HepG2 (cell line): ENCODE data around the gene RERE.

ENCODE experiments used
- MLX ChIP-seq: IDR thresholded peaks from 2 replicates; pipeline ENCODE4 v1.6.1; 2016
- POLR2A ChIP-seq, 2 experiments: IDR thresholded peaks; 2 replicates each; pipeline ENCODE4 v1.6.1; 2011; ENCODE audit warnings: low read depth in 2 of 2, low read length in 2 of 2, mild to moderate bottlenecking in 1 of 2, moderate library complexity in 1 of 2; ENCODE audit not compliant: insufficient read depth in 1 of 2

GRCh38 chr1:8678673-8679394 is 138.6 kb downstream of the RERE start:
- TF ChIP-seq MLX (no peak), POLR2A (IDR thresholded peaks at IDR 0.05; ENCODE audit: insufficient read depth in 1 of 2, low read depth in 2 of 2, low read length in 2 of 2) (no peak)
